Astrocyte (in vitro differentiated cells and primary cell): ENCODE results near the gene APOBEC3C.

Experiments
- CTCF ChIP-seq: IDR thresholded peaks from 2 replicates; pipeline ENCODE4 v1.5.1; 2011; ENCODE audit warnings: low read depth, mild to moderate bottlenecking, inconsistent platforms, low read length, moderate library complexity; ENCODE audit not compliant: insufficient read depth
- EZH2 ChIP-seq: IDR thresholded peaks from 2 replicates; pipeline ENCODE4 v1.6.1; 2012; ENCODE audit warnings: mild to moderate bottlenecking, low read length, inconsistent platforms; ENCODE audit not compliant: insufficient read depth

- TF ChIP-seq CTCF = no peak
- TF ChIP-seq EZH2 = no peak
These were observed 41.6 kb downstream of the APOBEC3C start for GRCh38 chr22:39055658-39056057.
